C4-2B (cell line): ENCODE data around the gene GGCX.
A peak's percentile ranks its signal among the peaks of the same experiment; 100 is the strongest.

Experiments
- H3K27ac ChIP-seq: fragments of 450-650 bp; 2 replicates; pipeline ENCODE4 v1.5.1; 2017
- ZFX ChIP-seq: fragments of 450-650 bp; IDR thresholded peaks from 2 replicates; pipeline ENCODE4 v1.6.1; 2017
- TF ChIP-seq, protein P1 (sequence below): fragments of 450-650 bp; conservative IDR thresholded peaks from 2 replicates; pipeline ENCODE4 v1.5.1; 2017; ENCODE audit warnings: mild to moderate bottlenecking

Gene GGCX

DNA sequence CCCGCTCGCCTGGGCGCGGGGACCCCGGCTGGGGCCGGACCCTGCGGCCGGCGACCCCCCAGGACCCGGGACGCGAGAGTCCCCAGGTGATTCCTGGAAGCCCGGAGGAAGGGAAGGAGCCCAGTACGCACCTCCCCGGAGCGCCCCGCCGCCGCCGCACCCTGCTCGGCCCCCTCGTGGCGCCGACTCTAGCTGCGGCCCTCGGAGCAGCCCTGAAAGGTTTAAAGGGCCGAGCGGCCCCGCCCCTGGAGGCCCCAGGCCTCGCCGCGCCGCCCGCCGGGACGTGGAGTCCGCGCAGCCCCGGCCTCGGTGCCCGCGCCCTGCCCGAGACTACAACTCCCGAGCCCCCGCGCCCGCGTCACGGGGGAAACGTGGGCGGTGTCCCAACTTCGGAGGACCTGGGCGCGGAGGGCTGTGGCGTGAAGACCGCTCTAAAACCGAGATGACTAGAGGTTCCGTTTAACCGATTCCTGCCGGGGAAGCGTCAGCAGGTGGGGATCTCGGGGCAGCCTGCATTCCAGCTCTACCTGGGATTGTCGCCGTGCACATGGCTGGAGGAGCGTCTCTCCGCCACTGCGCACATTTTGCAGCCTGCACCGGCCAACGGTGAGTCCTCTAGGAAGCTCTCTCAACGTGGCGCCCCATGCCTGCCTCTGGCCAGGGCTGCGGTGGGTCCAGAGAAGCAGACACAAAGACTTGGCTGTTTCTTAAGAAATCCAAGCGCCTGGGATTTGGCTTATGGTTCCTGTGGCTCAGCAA, 41.4 kb upstream of the GGCX start, which contains the start of gene TMEM150A:
Gene TMEM150A, minus strand, starts transcription at position 223 of the 759 bp plus-strand sequence. CDS start 750 bp downstream, outside the sequence.
- H3K27ac ChIP-seq, result peak within 1 kb of the TSS; percentile 69
- TF ChIP-seq, protein P1, sequence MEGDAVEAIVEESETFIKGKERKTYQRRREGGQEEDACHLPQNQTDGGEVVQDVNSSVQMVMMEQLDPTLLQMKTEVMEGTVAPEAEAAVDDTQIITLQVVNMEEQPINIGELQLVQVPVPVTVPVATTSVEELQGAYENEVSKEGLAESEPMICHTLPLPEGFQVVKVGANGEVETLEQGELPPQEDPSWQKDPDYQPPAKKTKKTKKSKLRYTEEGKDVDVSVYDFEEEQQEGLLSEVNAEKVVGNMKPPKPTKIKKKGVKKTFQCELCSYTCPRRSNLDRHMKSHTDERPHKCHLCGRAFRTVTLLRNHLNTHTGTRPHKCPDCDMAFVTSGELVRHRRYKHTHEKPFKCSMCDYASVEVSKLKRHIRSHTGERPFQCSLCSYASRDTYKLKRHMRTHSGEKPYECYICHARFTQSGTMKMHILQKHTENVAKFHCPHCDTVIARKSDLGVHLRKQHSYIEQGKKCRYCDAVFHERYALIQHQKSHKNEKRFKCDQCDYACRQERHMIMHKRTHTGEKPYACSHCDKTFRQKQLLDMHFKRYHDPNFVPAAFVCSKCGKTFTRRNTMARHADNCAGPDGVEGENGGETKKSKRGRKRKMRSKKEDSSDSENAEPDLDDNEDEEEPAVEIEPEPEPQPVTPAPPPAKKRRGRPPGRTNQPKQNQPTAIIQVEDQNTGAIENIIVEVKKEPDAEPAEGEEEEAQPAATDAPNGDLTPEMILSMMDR, result no peak; the same call in 1 of the 2 replicates
- TF ChIP-seq ZFX, result peak; percentile 51

- H3K27ac ChIP-seq, result peak overlapping the region; percentile 69
- TF ChIP-seq, protein P1, result no peak
- TF ChIP-seq ZFX, result no peak
Observed at GRCh38 chr2:85601771-85602475, 40.6 kb upstream of the GGCX start.

DNA sequence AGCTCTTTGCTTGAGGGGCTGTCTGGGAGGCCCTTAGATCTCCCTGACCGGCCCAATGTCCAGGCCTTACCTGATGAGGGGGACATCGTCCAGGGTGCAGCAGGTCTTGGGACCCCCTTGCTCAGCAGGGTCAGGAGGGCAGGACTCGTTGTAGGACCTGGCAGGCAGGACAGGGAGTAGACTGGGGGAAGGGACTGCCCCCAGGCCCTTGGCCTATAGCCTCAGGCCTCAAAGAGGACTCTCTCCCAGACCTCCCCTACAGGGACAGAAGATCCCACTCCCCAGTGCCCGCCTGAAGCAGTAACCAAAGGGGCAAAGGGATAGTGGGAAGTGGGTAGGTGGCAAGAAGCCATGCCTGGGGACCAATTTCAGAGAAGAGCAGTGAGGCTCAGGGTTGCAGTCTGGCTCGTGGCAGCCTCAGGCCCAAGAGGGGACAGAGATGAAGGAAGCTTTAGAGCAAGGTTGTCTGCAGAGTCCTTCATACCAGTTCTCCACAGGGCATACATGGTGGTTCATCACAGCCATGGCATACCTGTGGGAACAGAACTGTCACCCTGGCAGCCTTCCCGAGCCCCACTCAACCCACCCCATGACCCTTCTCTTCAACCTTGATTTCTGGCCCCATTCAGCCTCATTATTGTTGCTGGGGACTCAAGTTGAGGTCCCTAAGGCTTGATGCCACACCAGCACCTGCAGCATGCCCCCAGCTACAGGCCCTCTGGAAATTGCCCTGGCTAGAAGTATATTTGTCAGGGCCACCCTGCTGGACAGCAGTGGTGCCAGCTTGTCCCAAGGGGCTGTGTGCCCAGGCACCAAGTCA, 39.9 kb upstream of the GGCX start:
- TF ChIP-seq ZFX, result no peak
- TF ChIP-seq, protein P1, result no peak
- H3K27ac ChIP-seq, result peak overlapping the region; percentile 69; the same call in 1 of the 2 replicates

- H3K27ac ChIP-seq, result no peak overlapping the region
- no peak for TF ChIP-seq ZFX
- TF ChIP-seq, protein P1, result no peak
Observed at GRCh38 chr2:85600235-85600575, 38.9 kb upstream of the GGCX start.

GRCh38 chr2:85599468-85600234, 38.4 kb upstream of the GGCX start:
- TF ChIP-seq, protein P1, result no peak
- TF ChIP-seq ZFX, result no peak
- no peak overlapping the region for H3K27ac ChIP-seq

GRCh38 chr2:85598594-85599340, 37.5 kb upstream of the GGCX start:
- H3K27ac ChIP-seq, result no peak overlapping the region
- TF ChIP-seq, protein P1, result no peak
- no peak for TF ChIP-seq ZFX
